ENCODE data around the gene CHRDL2.

The CHRDL2 gene

GRCh38 chr11:74726547-74727182 lies 4.6 kb downstream of the CHRDL2 start:
- H3K27me3 ChIP-seq (ENCODE audit: insufficient read depth, low read length, poor library complexity, severe bottlenecking), result no peaks in the 10 kb centered on the region

GRCh38 chr11:74725701-74726100 lies 5.5 kb downstream of the CHRDL2 start:
- Histone ChIP-seq H3K9me2 (replicated peaks; ENCODE audit: low read depth, low read length) (no peaks in the 10 kb centered on the region), H3K4me1 (ENCODE audit: insufficient read depth, low read length, poor library complexity, severe bottlenecking) (no peaks in the 10 kb centered on the region), H3K4me3 (ENCODE audit: low read length, poor library complexity, severe bottlenecking) (no peak overlapping the region), H2AFZ (ENCODE audit: low read length) (no peak overlapping the region), H3K9me3 (ENCODE audit: insufficient read depth, low read depth, low read length) (no peaks in the 10 kb centered on the region), H3K36me3 (ENCODE audit: insufficient read depth, low read length) (no peaks in the 10 kb centered on the region), H3K9ac (ENCODE audit: low read depth, low read length, poor library complexity, severe bottlenecking) (no peak overlapping the region), H3K27me3 (ENCODE audit: insufficient read depth, low read length, poor library complexity, severe bottlenecking) (no peaks in the 10 kb centered on the region), H3F3A (ENCODE audit: low read depth) (no peaks in the 10 kb centered on the region), H3K4me2 (ENCODE audit: low read depth, low read length, poor library complexity, severe bottlenecking) (no peak overlapping the region), H4K20me1 (ENCODE audit: insufficient read depth, low read length, poor library complexity, severe bottlenecking) (no peaks in the 10 kb centered on the region), H3K79me2 (ENCODE audit: insufficient read depth, low read length) (no peaks in the 10 kb centered on the region)
- TF ChIP-seq CTCF (conservative IDR thresholded peaks at IDR 0.05; ENCODE audit: low read length), result no peak
- no peak for TF ChIP-seq EZH2phosphoT487 (IDR thresholded peaks at IDR 0.05; ENCODE audit: borderline replicate concordance)

More at GRCh38 chr11:74726547-74727182, 4.6 kb downstream of the CHRDL2 start:
- TF ChIP-seq EZH2phosphoT487 (IDR thresholded peaks at IDR 0.05; ENCODE audit: borderline replicate concordance) (no peak), CTCF (conservative IDR thresholded peaks at IDR 0.05; ENCODE audit: low read length) (peak; percentile 84)
- Histone ChIP-seq H3K9me3 (ENCODE audit: insufficient read depth, low read depth, low read length) (no peaks in the 10 kb centered on the region), H2AFZ (ENCODE audit: low read length) (no peak overlapping the region), H3K9ac (ENCODE audit: low read depth, low read length, poor library complexity, severe bottlenecking) (no peak overlapping the region), H3K36me3 (ENCODE audit: insufficient read depth, low read length) (no peaks in the 10 kb centered on the region), H3K4me3 (ENCODE audit: low read length, poor library complexity, severe bottlenecking) (no peak overlapping the region), H3K4me2 (ENCODE audit: low read depth, low read length, poor library complexity, severe bottlenecking) (no peak overlapping the region), H3F3A (ENCODE audit: low read depth) (no peaks in the 10 kb centered on the region), H3K4me1 (ENCODE audit: insufficient read depth, low read length, poor library complexity, severe bottlenecking) (no peaks in the 10 kb centered on the region), H3K9me2 (replicated peaks; ENCODE audit: low read depth, low read length) (no peaks in the 10 kb centered on the region), H4K20me1 (ENCODE audit: insufficient read depth, low read length, poor library complexity, severe bottlenecking) (no peaks in the 10 kb centered on the region), H3K79me2 (ENCODE audit: insufficient read depth, low read length) (no peaks in the 10 kb centered on the region)

GRCh38 chr11:74723511-74723910 lies 7.7 kb downstream of the CHRDL2 start:
- H3K36me3 ChIP-seq (ENCODE audit: insufficient read depth, low read length), result no peaks in the 10 kb centered on the region
- no peak overlapping the region for H3K9ac ChIP-seq (ENCODE audit: low read depth, low read length, poor library complexity, severe bottlenecking)
- no peaks in the 10 kb centered on the region for H3K27me3 ChIP-seq (ENCODE audit: insufficient read depth, low read length, poor library complexity, severe bottlenecking)
- H2AFZ ChIP-seq (ENCODE audit: low read length), result no peak overlapping the region
- H3K79me2 ChIP-seq (ENCODE audit: insufficient read depth, low read length), result no peaks in the 10 kb centered on the region
- no peaks in the 10 kb centered on the region for H4K20me1 ChIP-seq (ENCODE audit: insufficient read depth, low read length, poor library complexity, severe bottlenecking)
- no peaks in the 10 kb centered on the region for H3K9me3 ChIP-seq (ENCODE audit: insufficient read depth, low read depth, low read length)
- H3K4me1 ChIP-seq (ENCODE audit: insufficient read depth, low read length, poor library complexity, severe bottlenecking), result no peaks in the 10 kb centered on the region
- H3K9me2 ChIP-seq (replicated peaks; ENCODE audit: low read depth, low read length), result no peaks in the 10 kb centered on the region
- H3F3A ChIP-seq (ENCODE audit: low read depth), result no peaks in the 10 kb centered on the region
- H3K4me3 ChIP-seq (ENCODE audit: low read length, poor library complexity, severe bottlenecking), result no peak overlapping the region
- no peak overlapping the region for H3K4me2 ChIP-seq (ENCODE audit: low read depth, low read length, poor library complexity, severe bottlenecking)
- TF ChIP-seq EZH2phosphoT487 (IDR thresholded peaks at IDR 0.05; ENCODE audit: borderline replicate concordance) (no peak), CTCF (conservative IDR thresholded peaks at IDR 0.05; ENCODE audit: low read length) (no peak)
